ENCODE measurements around the gene NUMB.
"Not testable (repeated sequence)": the region's sequence is repeated elsewhere in the genome, so short reads cannot be mapped to it uniquely, and the experiment has no call there.

NUMB gene

DNA sequence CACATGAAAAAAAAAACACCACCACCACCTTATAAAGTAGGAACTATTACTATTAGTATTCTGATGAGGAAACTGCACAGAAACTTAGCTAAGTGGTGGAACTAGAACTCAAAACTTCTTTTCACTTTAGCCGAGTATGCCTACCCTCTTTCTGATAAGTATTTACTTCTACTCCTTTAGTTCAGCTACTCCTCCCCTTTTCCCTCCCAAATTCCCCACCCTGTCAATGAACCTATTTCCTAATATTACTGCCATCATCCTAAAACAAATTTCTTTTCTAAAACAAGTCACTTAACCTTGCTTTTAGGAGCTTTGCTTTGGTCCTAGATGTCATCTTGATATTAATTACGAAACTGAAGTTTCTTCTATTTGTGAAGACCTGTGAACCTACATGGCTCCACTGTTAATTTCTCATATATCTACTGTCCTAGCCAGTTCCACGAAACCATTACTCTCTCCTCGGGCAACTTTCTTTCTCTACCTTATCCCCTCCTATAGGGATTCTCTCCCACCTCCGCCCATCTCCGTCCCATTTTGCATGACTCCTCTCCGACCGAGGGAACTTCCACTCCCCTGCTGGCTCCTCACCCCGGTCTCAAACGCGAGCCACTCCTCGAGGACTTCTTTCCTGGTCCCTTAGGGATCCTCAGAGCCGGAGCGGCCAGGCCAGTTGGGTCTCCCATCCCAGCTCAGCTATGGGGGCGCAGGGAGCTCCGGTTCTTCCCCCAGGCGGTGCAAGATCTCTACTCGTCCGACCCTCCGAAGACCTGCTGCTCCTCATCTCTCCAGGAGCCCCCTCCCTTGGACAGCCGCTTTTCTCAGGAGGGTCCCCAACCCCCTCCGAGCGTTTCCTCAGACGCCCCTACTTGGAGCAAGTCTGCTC, 1.1 kb downstream of the NUMB start:
- H3K27me3 Mint-ChIP-seq (ENCODE audit: low read depth): no peaks in the 10 kb centered on the region
- H3K4me1 Mint-ChIP-seq (ENCODE audit: low read depth): peaks cover 32% of the 10 kb centered on the region
- peak overlapping the region; percentile 54 for H3K27ac Mint-ChIP-seq
- H3K36me3 Mint-ChIP-seq (ENCODE audit: low read depth): no peaks in the 10 kb centered on the region
- peak overlapping the region; percentile 92 for H3K4me3 Mint-ChIP-seq
- no peaks in the 10 kb centered on the region for H3K9me3 Mint-ChIP-seq

- Mint-ChIP-seq H3K4me3 (no peak overlapping the region), H3K27me3 (ENCODE audit: low read depth) (no peaks in the 10 kb centered on the region), H3K36me3 (ENCODE audit: low read depth) (no peaks in the 10 kb centered on the region), H3K4me1 (ENCODE audit: low read depth) (peaks cover 29% of the 10 kb centered on the region), H3K9me3 (no peaks in the 10 kb centered on the region), H3K27ac (no peak overlapping the region)
Measured at GRCh38 chr14:73455294-73455693, 3.1 kb downstream of the NUMB start.

- H3K4me3 Mint-ChIP-seq: no peak overlapping the region
- H3K27me3 Mint-ChIP-seq (ENCODE audit: low read depth): no peaks in the 10 kb centered on the region
- no peak overlapping the region for H3K27ac Mint-ChIP-seq
- H3K9me3 Mint-ChIP-seq: no peaks in the 10 kb centered on the region
- H3K36me3 Mint-ChIP-seq (ENCODE audit: low read depth): no peaks in the 10 kb centered on the region
- H3K4me1 Mint-ChIP-seq (ENCODE audit: low read depth): peaks cover 21% of the 10 kb centered on the region
Measured at GRCh38 chr14:73452341-73453186, 5.8 kb downstream of the NUMB start.

- no peaks in the 10 kb centered on the region for H3K4me1 Mint-ChIP-seq (ENCODE audit: low read depth)
- no peak overlapping the region for H3K4me3 Mint-ChIP-seq
- H3K9me3 Mint-ChIP-seq: no peaks in the 10 kb centered on the region
- H3K36me3 Mint-ChIP-seq (ENCODE audit: low read depth): no peaks in the 10 kb centered on the region
- no peak overlapping the region for H3K27ac Mint-ChIP-seq
- no peaks in the 10 kb centered on the region for H3K27me3 Mint-ChIP-seq (ENCODE audit: low read depth)
Measured at GRCh38 chr14:73443758-73444157, 14.6 kb downstream of the NUMB start.

- H3K4me3 Mint-ChIP-seq: no peak overlapping the region
Measured at GRCh38 chr14:73441286-73441685, 17.1 kb downstream of the NUMB start.

DNA sequence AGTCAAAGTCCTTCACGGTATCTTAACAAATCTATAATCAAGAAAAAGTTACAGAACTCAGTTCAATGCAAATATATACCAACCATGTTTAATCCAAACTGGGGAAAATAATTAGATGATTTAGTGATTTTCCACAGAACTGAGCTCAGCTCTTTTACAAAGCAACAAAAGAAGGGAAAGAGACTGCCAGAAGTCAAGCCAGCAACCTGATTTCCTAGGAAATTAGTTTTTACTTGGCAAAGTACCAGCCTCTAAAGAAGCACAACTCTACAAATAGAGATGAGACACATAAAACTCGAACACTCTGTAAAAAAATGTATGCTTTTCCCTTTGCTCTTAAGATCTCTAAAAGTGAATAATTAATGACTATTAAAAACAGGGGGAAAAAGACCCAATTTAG, 19.4 kb downstream of the NUMB start:
- Mint-ChIP-seq H3K27me3 (ENCODE audit: low read depth) (no peaks in the 10 kb centered on the region), H3K4me1 (ENCODE audit: low read depth) (peaks cover 5% of the 10 kb centered on the region)

More at GRCh38 chr14:73441286-73441685, 17.1 kb downstream of the NUMB start:
- no peaks in the 10 kb centered on the region for H3K27me3 Mint-ChIP-seq (ENCODE audit: low read depth)
- H3K4me1 Mint-ChIP-seq (ENCODE audit: low read depth): peaks cover 3% of the 10 kb centered on the region
- no peaks in the 10 kb centered on the region for H3K36me3 Mint-ChIP-seq (ENCODE audit: low read depth)
- H3K27ac Mint-ChIP-seq: no peak overlapping the region
- no peaks in the 10 kb centered on the region for H3K9me3 Mint-ChIP-seq

GRCh38 chr14:73437206-73437605, 21.1 kb downstream of the NUMB start:
- H3K27me3 Mint-ChIP-seq (ENCODE audit: low read depth): no peaks in the 10 kb centered on the region
- peaks cover 5% of the 10 kb centered on the region for H3K4me1 Mint-ChIP-seq (ENCODE audit: low read depth)
- H3K9me3 Mint-ChIP-seq: no peaks in the 10 kb centered on the region
- H3K27ac Mint-ChIP-seq: no peak overlapping the region
- H3K36me3 Mint-ChIP-seq (ENCODE audit: low read depth): no peaks in the 10 kb centered on the region
- H3K4me3 Mint-ChIP-seq: no peak overlapping the region

More for the DNA sequence above, 19.4 kb downstream of the NUMB start:
- Mint-ChIP-seq H3K27ac (no peak overlapping the region), H3K36me3 (ENCODE audit: low read depth) (no peaks in the 10 kb centered on the region), H3K9me3 (no peaks in the 10 kb centered on the region), H3K4me3 (no peak overlapping the region)

DNA sequence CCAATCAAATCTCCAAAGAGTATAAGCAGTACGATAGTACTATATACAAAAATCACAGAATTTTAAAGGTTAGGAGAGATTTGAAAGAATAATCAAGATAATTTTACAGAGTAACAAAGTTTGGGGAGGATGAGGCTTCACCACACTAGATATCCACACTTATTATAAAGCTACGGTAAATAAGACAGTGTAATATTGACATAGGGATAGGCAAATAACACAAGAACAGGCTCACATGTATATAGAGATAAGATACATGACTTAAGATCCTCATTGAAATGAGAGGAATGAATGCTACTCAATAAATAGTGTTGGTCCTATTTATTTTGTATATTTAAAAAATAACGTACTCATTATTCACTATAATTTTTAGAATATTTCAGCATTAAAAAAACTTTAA, 26.2 kb downstream of the NUMB start:
- no peaks in the 10 kb centered on the region for H3K36me3 Mint-ChIP-seq (ENCODE audit: low read depth)
- no peak overlapping the region for H3K4me3 Mint-ChIP-seq
- peaks cover 2% of the 10 kb centered on the region for H3K4me1 Mint-ChIP-seq (ENCODE audit: low read depth)
- H3K27me3 Mint-ChIP-seq (ENCODE audit: low read depth): no peaks in the 10 kb centered on the region
- H3K9me3 Mint-ChIP-seq: no peaks in the 10 kb centered on the region
- H3K27ac Mint-ChIP-seq: no peak overlapping the region

DNA sequence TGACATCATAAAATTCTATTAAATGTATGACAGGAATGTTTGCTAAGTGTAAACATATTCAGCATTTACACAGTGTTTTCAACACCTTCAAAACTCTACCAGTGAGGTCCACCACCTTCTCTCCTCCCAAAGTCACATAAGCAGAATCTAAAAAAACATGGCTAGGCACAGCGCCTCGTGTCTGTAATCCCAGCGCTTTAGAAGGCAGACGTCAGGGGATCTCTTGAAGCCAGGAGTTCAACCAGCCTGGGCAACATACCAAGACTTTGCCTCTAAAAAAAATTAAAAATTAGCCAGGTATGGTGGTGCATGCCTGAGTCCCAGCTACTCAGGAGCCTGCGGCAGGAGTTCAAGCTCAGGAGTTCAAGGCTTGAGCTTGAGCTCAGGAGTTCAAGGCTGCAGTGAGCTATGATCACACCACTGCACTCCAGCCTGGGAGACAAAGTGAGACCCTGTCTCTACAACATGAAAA, 30.0 kb downstream of the NUMB start:
- peaks cover 8% of the 10 kb centered on the region for H3K4me1 Mint-ChIP-seq (ENCODE audit: low read depth)
- H3K36me3 Mint-ChIP-seq (ENCODE audit: low read depth): no peaks in the 10 kb centered on the region
- H3K9me3 Mint-ChIP-seq: no peaks in the 10 kb centered on the region
- no peak overlapping the region for H3K27ac Mint-ChIP-seq
- H3K4me3 Mint-ChIP-seq: no peak overlapping the region
- H3K27me3 Mint-ChIP-seq (ENCODE audit: low read depth): no peaks in the 10 kb centered on the region

DNA sequence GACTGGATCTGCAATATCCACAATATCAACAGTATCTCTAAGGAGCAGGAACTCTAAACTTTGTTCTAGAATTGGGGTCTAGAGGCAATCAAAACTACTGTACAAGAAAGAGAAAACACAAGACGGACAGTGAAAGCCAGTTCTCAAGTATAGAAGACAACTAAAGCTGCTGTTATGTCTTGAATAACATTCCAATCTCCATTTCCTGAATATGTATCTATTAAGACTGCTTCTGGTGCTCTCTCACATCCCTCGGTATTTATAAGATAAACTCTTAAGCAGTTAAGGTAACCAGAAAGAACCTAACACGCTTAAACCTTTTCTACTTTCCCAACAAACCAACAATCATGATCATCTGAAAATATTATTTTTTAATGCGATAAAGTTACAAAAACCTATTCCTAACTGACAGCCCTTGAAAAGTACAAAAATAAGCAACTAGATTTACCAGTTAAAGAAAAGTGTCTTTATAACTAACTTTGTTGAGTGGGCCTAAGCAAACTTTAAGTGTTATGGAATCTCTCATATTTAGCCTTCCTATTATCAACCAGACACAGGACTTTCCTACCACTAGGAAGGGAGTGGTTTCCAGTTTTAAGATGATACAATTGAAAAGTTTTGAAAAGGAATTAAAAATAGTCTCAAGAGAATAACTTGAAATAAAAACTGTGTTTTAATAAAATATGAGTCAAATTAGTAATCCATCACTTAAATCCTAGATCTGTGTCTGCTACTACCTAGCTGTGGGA, 30.7 kb downstream of the NUMB start:
- H3K4me3 Mint-ChIP-seq: no peak overlapping the region
- no peaks in the 10 kb centered on the region for H3K9me3 Mint-ChIP-seq
- no peaks in the 10 kb centered on the region for H3K36me3 Mint-ChIP-seq (ENCODE audit: low read depth)
- no peaks in the 10 kb centered on the region for H3K27me3 Mint-ChIP-seq (ENCODE audit: low read depth)
- H3K4me1 Mint-ChIP-seq (ENCODE audit: low read depth): peaks cover 10% of the 10 kb centered on the region
- H3K27ac Mint-ChIP-seq: no peak overlapping the region

- H3K27me3 Mint-ChIP-seq (ENCODE audit: low read depth): no peaks in the 10 kb centered on the region
Measured at GRCh38 chr14:73426877-73427276, 31.5 kb downstream of the NUMB start.

DNA sequence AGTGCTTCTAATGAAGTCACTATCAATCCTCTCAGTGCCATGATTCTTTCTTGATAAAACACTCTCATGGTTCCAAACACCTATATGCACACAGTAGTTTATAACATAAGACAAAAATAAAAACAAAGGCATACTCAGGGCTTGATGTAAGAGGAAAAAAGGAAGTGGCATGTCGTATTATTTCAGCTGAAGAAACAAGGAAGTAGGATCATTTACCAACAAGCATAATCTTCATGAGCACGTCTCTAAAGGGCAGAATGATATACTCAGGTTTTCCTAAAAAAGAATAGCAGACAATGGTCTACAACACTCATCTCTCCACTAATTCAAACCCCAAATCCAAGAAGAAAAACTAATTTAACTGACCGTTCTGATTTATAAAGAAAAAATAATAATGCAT, 33.9 kb downstream of the NUMB start:
- no peaks in the 10 kb centered on the region for H3K27me3 Mint-ChIP-seq (ENCODE audit: low read depth)
- peaks cover 15% of the 10 kb centered on the region for H3K4me1 Mint-ChIP-seq (ENCODE audit: low read depth)
- H3K4me3 Mint-ChIP-seq: no peak overlapping the region
- H3K27ac Mint-ChIP-seq: no peak overlapping the region
- H3K9me3 Mint-ChIP-seq: no peaks in the 10 kb centered on the region
- H3K36me3 Mint-ChIP-seq (ENCODE audit: low read depth): peaks cover 10% of the 10 kb centered on the region

More at GRCh38 chr14:73426877-73427276, 31.5 kb downstream of the NUMB start:
- Mint-ChIP-seq H3K4me1 (ENCODE audit: low read depth) (peaks cover 15% of the 10 kb centered on the region), H3K4me3 (no peak overlapping the region), H3K27ac (no peak overlapping the region), H3K9me3 (no peaks in the 10 kb centered on the region), H3K36me3 (ENCODE audit: low read depth) (peaks cover 4% of the 10 kb centered on the region)

- not testable (repeated sequence) for H3K27me3 Mint-ChIP-seq (ENCODE audit: low read depth); H3K9me3 Mint-ChIP-seq; H3K27ac Mint-ChIP-seq; H3K4me3 Mint-ChIP-seq
- H3K4me1 Mint-ChIP-seq (ENCODE audit: low read depth): peaks cover 15% of the 10 kb centered on the region
- H3K36me3 Mint-ChIP-seq (ENCODE audit: low read depth): peaks cover 10% of the 10 kb centered on the region
Measured at GRCh38 chr14:73423092-73423491, 35.3 kb downstream of the NUMB start.

DNA sequence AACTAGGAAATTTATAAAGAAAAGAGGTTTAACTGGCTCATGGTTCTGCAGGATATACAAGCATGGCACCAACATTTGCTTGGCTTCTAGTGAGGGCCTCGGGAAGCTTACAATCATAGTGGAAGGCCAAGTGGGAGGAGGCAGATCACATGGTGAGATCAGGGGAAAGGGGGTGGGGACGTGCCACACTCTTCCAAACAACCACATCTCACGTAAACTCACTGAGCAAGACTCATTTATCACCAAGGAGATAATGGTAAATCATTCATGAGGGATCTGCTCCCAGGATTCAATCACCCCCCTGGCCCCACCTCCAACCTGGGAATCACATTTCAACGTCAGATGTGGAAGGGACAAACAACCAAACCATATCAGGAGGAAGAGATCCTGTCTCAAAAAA, 35.8 kb downstream of the NUMB start:
- Mint-ChIP-seq H3K4me1 (ENCODE audit: low read depth) (peaks cover 15% of the 10 kb centered on the region), H3K4me3 (no peak overlapping the region), H3K36me3 (ENCODE audit: low read depth) (peaks cover 10% of the 10 kb centered on the region), H3K9me3 (no peaks in the 10 kb centered on the region), H3K27ac (no peak overlapping the region), H3K27me3 (ENCODE audit: low read depth) (no peaks in the 10 kb centered on the region)

Data from T-helper 1 cell treated with Interleukin-12 subunit alpha and Interleukin-12 subunit beta and Interleukin-4 antibody, amounts not matched to agents 30 μg/mL and 1 μg/mL, for 36 hours (primary cell).